ENCODE results near the gene GNAT1.
"Not testable (repeated sequence)": the region's sequence is repeated elsewhere in the genome, so short reads cannot be mapped to it uniquely, and the experiment has no call there.

DNA sequence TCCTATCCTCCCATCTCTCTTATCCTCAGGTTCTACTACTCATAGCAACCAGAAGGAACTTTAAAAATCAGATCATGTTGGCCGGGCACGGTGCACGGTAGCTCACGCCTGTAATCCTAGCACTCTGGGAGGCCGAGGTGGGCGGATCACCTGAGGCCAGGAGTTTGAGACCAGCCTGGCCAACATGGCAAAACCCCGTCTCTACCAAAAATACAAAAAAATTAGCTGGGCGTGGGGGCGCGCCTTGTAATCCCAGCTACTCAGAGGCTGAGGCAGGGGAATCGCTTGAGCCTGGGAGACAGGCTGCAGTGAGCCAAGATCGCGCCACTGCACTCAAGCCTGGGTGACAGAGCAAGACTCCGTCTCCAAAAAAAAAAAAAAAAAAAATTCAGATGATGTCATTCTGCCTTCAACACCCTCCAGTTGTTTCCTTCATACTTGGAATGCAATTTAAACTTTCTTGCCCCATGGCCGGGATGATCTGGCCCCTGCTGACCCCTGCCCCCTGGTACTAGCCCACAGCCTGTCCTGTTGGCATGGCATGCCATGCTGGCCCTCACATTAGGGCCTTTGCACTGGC, 36.9 kb downstream of the GNAT1 start:
- TF ChIP-seq, protein P1, sequence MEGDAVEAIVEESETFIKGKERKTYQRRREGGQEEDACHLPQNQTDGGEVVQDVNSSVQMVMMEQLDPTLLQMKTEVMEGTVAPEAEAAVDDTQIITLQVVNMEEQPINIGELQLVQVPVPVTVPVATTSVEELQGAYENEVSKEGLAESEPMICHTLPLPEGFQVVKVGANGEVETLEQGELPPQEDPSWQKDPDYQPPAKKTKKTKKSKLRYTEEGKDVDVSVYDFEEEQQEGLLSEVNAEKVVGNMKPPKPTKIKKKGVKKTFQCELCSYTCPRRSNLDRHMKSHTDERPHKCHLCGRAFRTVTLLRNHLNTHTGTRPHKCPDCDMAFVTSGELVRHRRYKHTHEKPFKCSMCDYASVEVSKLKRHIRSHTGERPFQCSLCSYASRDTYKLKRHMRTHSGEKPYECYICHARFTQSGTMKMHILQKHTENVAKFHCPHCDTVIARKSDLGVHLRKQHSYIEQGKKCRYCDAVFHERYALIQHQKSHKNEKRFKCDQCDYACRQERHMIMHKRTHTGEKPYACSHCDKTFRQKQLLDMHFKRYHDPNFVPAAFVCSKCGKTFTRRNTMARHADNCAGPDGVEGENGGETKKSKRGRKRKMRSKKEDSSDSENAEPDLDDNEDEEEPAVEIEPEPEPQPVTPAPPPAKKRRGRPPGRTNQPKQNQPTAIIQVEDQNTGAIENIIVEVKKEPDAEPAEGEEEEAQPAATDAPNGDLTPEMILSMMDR (IDR thresholded peaks at IDR 0.05): not testable (repeated sequence)
- TF ChIP-seq POLR2A (IDR thresholded peaks at IDR 0.05): not testable (repeated sequence)

Measured in breast epithelium (tissue), 3 donors.